ENCODE measurements around the gene TMC7. TPM values are rescaled to one million over a fixed set of nuclear protein-coding genes. Genes with fewer than 3 reads are reported as not detected.
A peak's percentile ranks its signal among the peaks of the same experiment; 100 is the strongest.

Gene TMC7
- total RNA-seq, 6 experiments from 2014 or later = 0.16 to 0.37 (median 0.27) TPM

GRCh38 chr16:19062706-19063105, 79.0 kb downstream of the TMC7 start:
- intact Hi-C loops (cut with DNase I) = no loop called here
- WGBS (ENCODE audit: insufficient coverage, low coverage, low lambda C conversion rate, missing lambda C conversion rate) = 49% methylated on average over 4 of the region's 4 CpGs
- no peak for DNase-seq
- TF ChIP-seq POLR2A (IDR thresholded peaks at IDR 0.05) = no peak
- TF ChIP-seq CTCF (IDR thresholded peaks at IDR 0.05) = no peak
- no peaks in the 10 kb centered on the region for H3K9me3 ChIP-seq
- no peak overlapping the region for H3K4me3 ChIP-seq
- no peaks in the 10 kb centered on the region for H3K4me1 ChIP-seq
- no peaks in the 10 kb centered on the region for H3K36me3 ChIP-seq
- no peak overlapping the region for H3K27ac ChIP-seq
- no peak for ATAC-seq
- H3K27me3 ChIP-seq = no peaks in the 10 kb centered on the region

DNA sequence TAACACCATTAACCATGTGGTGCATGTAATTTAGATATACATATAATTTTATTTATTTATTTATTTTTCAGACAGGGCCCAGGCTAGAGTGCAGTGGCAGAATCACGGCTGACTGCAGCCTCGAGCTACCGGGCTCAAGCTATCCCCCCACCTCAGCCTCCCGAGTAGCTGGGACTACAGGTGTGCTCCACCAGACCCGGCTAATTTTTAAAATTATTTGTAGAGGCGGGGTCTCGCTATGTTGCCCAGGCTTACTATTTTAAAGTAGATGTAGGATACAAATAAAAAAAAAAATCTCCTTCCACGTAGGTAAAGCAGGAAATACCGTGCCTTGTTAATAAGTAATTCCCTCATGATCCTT, 83.2 kb downstream of the TMC7 start:
- no peak for DNase-seq

GRCh38 chr16:19067349-19068236, 83.9 kb downstream of the TMC7 start, which contains the start of gene COQ7:
Gene COQ7, plus strand, starts transcription at chr16:19067614. Its CDS starts 51 bp downstream, at chr16:19067665.
- peaks cover 0 to 8% (median 0%) of the 10 kb centered on the region in 4 donors for H3K4me1 ChIP-seq
- DNase-seq (peak; percentile 99), ATAC-seq (peak; percentile 93 to 97 (median 95))
- no peaks in the 10 kb centered on the region for H3K36me3 ChIP-seq
- H3K9me3 ChIP-seq = no peaks in the 10 kb centered on the region
- H3K4me3 ChIP-seq = peak within 1 kb of the TSS; percentile 52 to 71 (median 71)
- H3K27ac ChIP-seq = peak within 1 kb of the TSS; percentile 97 to 100 (median 99)
- peak; percentile 52 for TF ChIP-seq POLR2A (IDR thresholded peaks at IDR 0.05)
- TF ChIP-seq CTCF (IDR thresholded peaks at IDR 0.05) = peak in 2 of 4 donors; percentile 18 to 33
- WGBS (ENCODE audit: insufficient coverage, low coverage, low lambda C conversion rate, missing lambda C conversion rate) = 0% methylated on average over 27 of the region's 68 CpGs
- no peaks in the 10 kb centered on the region for H3K27me3 ChIP-seq
- intact Hi-C loops (cut with DNase I) = no loop called here

More for the DNA sequence above, 83.2 kb downstream of the TMC7 start:
- Histone ChIP-seq H3K27ac (peak overlapping the region; percentile 97 to 100 (median 99)), H3K4me1 (peaks cover 0 to 8% (median 0%) of the 10 kb centered on the region in 4 donors), H3K4me3 (peak overlapping the region; percentile 52 to 71 (median 71)), H3K27me3 (no peaks in the 10 kb centered on the region), H3K9me3 (no peaks in the 10 kb centered on the region), H3K36me3 (no peaks in the 10 kb centered on the region)
- WGBS (ENCODE audit: insufficient coverage, low coverage, low lambda C conversion rate, missing lambda C conversion rate) = 52% methylated on average over 9 of the region's 9 CpGs
- no peak for ATAC-seq
- intact Hi-C loops (cut with DNase I) = no loop called here
- TF ChIP-seq POLR2A (IDR thresholded peaks at IDR 0.05) (no peak), CTCF (IDR thresholded peaks at IDR 0.05) (no peak)

DNA sequence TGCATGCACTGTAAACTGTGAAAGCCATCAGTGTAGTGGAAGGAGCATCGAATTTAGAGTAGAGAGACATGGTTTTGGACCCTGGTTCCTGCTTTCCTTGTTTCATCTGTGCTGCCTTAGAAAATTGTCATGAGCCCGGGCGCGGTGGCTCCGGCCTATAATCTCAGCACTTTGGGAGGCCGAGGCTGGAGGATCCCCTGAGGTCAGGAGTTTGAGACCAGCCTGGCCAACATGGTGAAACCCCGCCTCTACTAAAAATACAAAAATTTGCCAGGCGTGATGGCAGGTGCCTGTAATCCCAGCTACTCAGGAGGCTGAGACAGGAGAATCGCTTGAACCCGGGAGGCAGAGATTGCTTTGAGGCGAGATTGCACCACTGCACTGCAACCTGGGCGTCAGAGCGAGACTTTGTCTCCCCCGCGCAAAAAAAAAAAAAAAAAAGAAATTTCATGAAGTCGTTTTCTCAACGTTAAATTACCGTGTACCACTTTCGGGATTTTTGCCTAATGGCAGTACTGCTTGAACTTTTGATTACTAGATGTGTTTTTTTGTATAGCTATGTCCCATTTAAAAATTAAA, 84.6 kb downstream of the TMC7 start:
- ATAC-seq (no peak), DNase-seq (peak in 2 of 3 donors; percentile 24 to 45)
- intact Hi-C loops (cut with DNase I) = no loop called here
- WGBS (ENCODE audit: insufficient coverage, low coverage, low lambda C conversion rate, missing lambda C conversion rate) = 37% methylated on average over 14 of the region's 19 CpGs
- no peaks in the 10 kb centered on the region for H3K9me3 ChIP-seq
- no peaks in the 10 kb centered on the region for H3K36me3 ChIP-seq
- TF ChIP-seq CTCF (IDR thresholded peaks at IDR 0.05) = no peak
- no peak for TF ChIP-seq POLR2A (IDR thresholded peaks at IDR 0.05)
- H3K4me1 ChIP-seq = peaks cover 0 to 8% (median 0%) of the 10 kb centered on the region in 4 donors
- peak overlapping the region; percentile 52 to 71 (median 71) for H3K4me3 ChIP-seq
- H3K27me3 ChIP-seq = no peaks in the 10 kb centered on the region
- peak overlapping the region; percentile 97 to 100 (median 99) for H3K27ac ChIP-seq

Data from right lobe of liver (tissue), 6 donors.